ELF-1 (cell line): ENCODE data around the gene TTLL11.
"Not testable (repeated sequence)": the region's sequence is repeated elsewhere in the genome, so short reads cannot be mapped to it uniquely, and the experiment has no call there.

Experiments
- DNase-seq: peaks from one replicate; pipeline ENCODE4 v3.0.0-alpha.2; 2016; ENCODE audit warnings: low read depth, low spot score

Gene TTLL11

GRCh38 chr9:122004589-122004988, 88.5 kb downstream of the TTLL11 start:
- DNase-seq: no peak

- peak; percentile 30 for DNase-seq
These were observed 91.5 kb downstream of the TTLL11 start for GRCh38 chr9:122001491-122002201.

- not testable (repeated sequence) for DNase-seq
These were observed 92.6 kb downstream of the TTLL11 start for GRCh38 chr9:122000526-122000925.

- DNase-seq: no peak
These were observed 93.6 kb downstream of the TTLL11 start for GRCh38 chr9:121999556-121999955.

GRCh38 chr9:121998513-121999049, 94.5 kb downstream of the TTLL11 start:
- no peak for DNase-seq

GRCh38 chr9:121997791-121998190, 95.3 kb downstream of the TTLL11 start:
- no peak for DNase-seq

GRCh38 chr9:121996783-121997182, 96.3 kb downstream of the TTLL11 start:
- DNase-seq: no peak

- DNase-seq: no peak
These were observed 97.1 kb downstream of the TTLL11 start for GRCh38 chr9:121995997-121996396.

GRCh38 chr9:121992571-121993212, 100.4 kb downstream of the TTLL11 start:
- peak; percentile 70 for DNase-seq

- no peak for DNase-seq
These were observed 101.8 kb downstream of the TTLL11 start for GRCh38 chr9:121991307-121991661.

GRCh38 chr9:121990600-121991306, 102.4 kb downstream of the TTLL11 start:
- no peak for DNase-seq

GRCh38 chr9:121989010-121989409, 104.1 kb downstream of the TTLL11 start:
- DNase-seq: peak; percentile 70

- DNase-seq: no peak
These were observed 105.8 kb downstream of the TTLL11 start for GRCh38 chr9:121987314-121987713.

- no peak for DNase-seq
These were observed 107.2 kb downstream of the TTLL11 start for GRCh38 chr9:121985792-121986494.

GRCh38 chr9:121984726-121985402, 108.2 kb downstream of the TTLL11 start:
- no peak for DNase-seq

GRCh38 chr9:121983736-121984135, 109.4 kb downstream of the TTLL11 start:
- DNase-seq: no peak

GRCh38 chr9:121981118-121981883, 111.8 kb downstream of the TTLL11 start:
- no peak for DNase-seq

GRCh38 chr9:121980665-121981064, 112.4 kb downstream of the TTLL11 start:
- not testable (repeated sequence) for DNase-seq

- no peak for DNase-seq
These were observed 113.4 kb downstream of the TTLL11 start for GRCh38 chr9:121979736-121980135.

- DNase-seq: no peak
These were observed 116.4 kb downstream of the TTLL11 start for GRCh38 chr9:121976751-121977150.
